ENCODE results near the gene IQCM.

DNA sequence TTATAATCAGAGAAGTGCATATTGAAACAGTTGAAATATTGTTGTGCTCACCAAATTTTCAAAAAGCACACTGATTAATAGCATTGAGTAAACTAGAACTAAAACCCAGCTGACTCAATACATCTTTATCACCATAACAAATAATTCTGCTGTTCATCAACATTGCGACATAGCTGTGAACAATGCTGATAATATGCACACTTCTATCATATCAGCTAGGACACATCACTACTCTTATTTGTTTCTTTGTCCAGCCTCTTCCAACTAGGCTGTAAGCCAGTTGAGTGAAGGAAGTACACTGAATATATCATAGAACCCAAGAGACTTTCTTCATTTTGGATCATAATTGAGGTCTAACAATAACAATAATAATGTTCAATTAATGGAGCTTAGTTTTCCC, 349.7 kb downstream of the IQCM start:
- TF ChIP-seq, protein P1, sequence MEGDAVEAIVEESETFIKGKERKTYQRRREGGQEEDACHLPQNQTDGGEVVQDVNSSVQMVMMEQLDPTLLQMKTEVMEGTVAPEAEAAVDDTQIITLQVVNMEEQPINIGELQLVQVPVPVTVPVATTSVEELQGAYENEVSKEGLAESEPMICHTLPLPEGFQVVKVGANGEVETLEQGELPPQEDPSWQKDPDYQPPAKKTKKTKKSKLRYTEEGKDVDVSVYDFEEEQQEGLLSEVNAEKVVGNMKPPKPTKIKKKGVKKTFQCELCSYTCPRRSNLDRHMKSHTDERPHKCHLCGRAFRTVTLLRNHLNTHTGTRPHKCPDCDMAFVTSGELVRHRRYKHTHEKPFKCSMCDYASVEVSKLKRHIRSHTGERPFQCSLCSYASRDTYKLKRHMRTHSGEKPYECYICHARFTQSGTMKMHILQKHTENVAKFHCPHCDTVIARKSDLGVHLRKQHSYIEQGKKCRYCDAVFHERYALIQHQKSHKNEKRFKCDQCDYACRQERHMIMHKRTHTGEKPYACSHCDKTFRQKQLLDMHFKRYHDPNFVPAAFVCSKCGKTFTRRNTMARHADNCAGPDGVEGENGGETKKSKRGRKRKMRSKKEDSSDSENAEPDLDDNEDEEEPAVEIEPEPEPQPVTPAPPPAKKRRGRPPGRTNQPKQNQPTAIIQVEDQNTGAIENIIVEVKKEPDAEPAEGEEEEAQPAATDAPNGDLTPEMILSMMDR (IDR thresholded peaks at IDR 0.05), result no peak
- TF ChIP-seq POLR2A (IDR thresholded peaks at IDR 0.05), result no peak

Data from esophagus squamous epithelium (tissue), 4 donors.